Left lung (tissue), 10 donors: Measurements from ENCODE around the gene GATAD2A. TPM values are rescaled to one million over a fixed set of nuclear protein-coding genes. Genes with fewer than 3 reads are reported as not detected.

ENCODE experiments used
- ATAC-seq: fragments of 200-7000 bp; cut with Tn5 transposase; one replicate; pipeline ENCODE4 v1.9.1; 2020; ENCODE audit warnings: moderate library complexity
- DNase-seq, 4 donors: peaks; one replicate each; pipeline ENCODE4 v3.0.0-alpha.2; 2013 to 2020
- H3K27ac ChIP-seq, 2 donors: fragments of 200-600 bp; sonication (generic) in 1 of 2; one replicate each; pipeline versions ENCODE4 v1.5.0 to v1.8.0; 2020 to 2021
- H3K27me3 ChIP-seq, 2 donors: fragments of 200-600 bp; sonication (generic) in 1 of 2; one replicate each; pipeline versions ENCODE4 v1.5.0 to v1.8.0; 2020 to 2021
- H3K36me3 ChIP-seq, 2 donors: fragments of 200-600 bp; sonication (generic) in 1 of 2; one replicate each; pipeline versions ENCODE4 v1.5.0 to v1.8.0; 2020 to 2021
- H3K4me1 ChIP-seq, 2 donors: fragments of 200-600 bp; one replicate each; pipeline ENCODE4 v1.8.0; 2021
- H3K4me3 ChIP-seq, 2 donors: fragments of 200-600 bp; sonication (generic) in 1 of 2; one replicate each; pipeline versions ENCODE4 v1.5.0 to v1.8.0; 2020 to 2021; ENCODE audit warnings: mild to moderate bottlenecking in 1 of 2
- H3K9me3 ChIP-seq, 2 donors: fragments of 200-600 bp; sonication (generic) in 1 of 2; one replicate each; pipeline versions ENCODE4 v1.5.0 to v1.8.0; 2020 to 2021
- intact Hi-C, 2 donors: fragments of 100-400 bp; cut with DNase I; formaldehyde crosslinking; loops; one replicate each; pipeline versions ENCODE4 v1.11.2 to v1.14.2; 2022
- polyA plus RNA-seq, 6 donors: library from polyadenylated mRNA; unstranded; fragments of 120-200 nt; gene quantifications; one replicate each; pipeline ENCODE4 v1.2.1, GENCODE V29; 2013; ENCODE audit not compliant: insufficient read length in 6 of 6
- total RNA-seq, 2 donors: library from RNA; stranded (reverse); fragmentation: NEBNext Ultra II Directional; extraction: Animal tissue kit (Norgen Biotek cat#: 25700); gene quantifications; one replicate each; pipeline ENCODE4 v1.2.1, GENCODE V29; 2021
- TF ChIP-seq, protein P1 (sequence below), 2 donors: fragments of 200-600 bp; sonication (generic) in 1 of 2; IDR thresholded peaks; one replicate each; pipeline versions ENCODE4 v1.5.0 to v1.8.0; 2021; ENCODE audit warnings: antibody characterized with exemption in 2 of 2
- donor health status: DM: no; HTN: yes; CAD: no.
- donor health status: DM: no; HTN: no; CAD: no.

The GATAD2A gene
- total and polyA plus RNA-seq, 8 donors = 39.3 to 97.3 (median 49.0) TPM

DNA sequence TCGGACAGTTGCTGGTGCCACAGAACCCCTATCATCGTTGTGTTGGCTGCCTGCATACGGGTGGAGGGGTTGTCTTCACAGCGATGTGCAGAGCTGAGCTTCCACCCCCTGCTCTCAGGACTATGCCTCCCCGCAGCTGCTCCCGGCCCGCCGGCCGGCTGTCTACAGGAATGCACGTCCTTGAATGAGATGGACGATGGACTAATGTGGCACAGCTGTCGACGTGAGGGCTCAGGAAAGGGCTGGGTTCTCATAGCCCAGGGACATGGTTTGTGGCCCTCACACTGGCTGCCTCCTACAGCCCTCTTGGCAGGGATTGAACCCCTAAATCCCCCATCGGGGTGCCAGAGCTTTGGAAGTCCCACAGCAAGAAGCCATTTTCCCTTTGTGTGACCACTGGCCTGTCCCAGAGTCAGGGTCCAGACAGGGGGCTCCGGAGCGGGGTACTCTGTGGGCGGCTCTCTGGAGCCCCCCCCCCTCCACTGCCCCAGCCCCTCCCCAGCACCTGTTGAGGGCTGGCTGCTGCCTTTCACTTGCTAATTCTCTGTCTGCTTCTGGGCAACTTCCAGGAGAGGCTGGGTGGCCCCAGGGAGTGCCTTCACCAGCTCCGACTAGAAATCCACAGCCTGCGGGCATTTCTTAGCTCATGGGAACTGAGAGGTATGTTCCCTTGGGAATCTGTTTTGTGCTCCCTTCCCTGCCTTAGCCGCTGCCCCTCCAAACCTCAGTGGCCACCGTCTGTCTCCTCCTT lies 69.7 kb downstream of the GATAD2A start:
- Histone ChIP-seq H3K27ac (peak overlapping the region in 1 of 2 donors; percentile 60), H3K36me3 (peaks cover 0 to 26% of the 10 kb centered on the region in 2 donors), H3K9me3 (no peaks in the 10 kb centered on the region), H3K27me3 (no peaks in the 10 kb centered on the region), H3K4me1 (peaks cover 9 to 63% of the 10 kb centered on the region in 2 donors), H3K4me3 (no peak overlapping the region)
- intact Hi-C loops = no loop called here
- peak in 1 of 4 donors; percentile 63 for DNase-seq
- TF ChIP-seq, protein P1, sequence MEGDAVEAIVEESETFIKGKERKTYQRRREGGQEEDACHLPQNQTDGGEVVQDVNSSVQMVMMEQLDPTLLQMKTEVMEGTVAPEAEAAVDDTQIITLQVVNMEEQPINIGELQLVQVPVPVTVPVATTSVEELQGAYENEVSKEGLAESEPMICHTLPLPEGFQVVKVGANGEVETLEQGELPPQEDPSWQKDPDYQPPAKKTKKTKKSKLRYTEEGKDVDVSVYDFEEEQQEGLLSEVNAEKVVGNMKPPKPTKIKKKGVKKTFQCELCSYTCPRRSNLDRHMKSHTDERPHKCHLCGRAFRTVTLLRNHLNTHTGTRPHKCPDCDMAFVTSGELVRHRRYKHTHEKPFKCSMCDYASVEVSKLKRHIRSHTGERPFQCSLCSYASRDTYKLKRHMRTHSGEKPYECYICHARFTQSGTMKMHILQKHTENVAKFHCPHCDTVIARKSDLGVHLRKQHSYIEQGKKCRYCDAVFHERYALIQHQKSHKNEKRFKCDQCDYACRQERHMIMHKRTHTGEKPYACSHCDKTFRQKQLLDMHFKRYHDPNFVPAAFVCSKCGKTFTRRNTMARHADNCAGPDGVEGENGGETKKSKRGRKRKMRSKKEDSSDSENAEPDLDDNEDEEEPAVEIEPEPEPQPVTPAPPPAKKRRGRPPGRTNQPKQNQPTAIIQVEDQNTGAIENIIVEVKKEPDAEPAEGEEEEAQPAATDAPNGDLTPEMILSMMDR (IDR thresholded peaks at IDR 0.05) = no peak
- ATAC-seq = no peak

DNA sequence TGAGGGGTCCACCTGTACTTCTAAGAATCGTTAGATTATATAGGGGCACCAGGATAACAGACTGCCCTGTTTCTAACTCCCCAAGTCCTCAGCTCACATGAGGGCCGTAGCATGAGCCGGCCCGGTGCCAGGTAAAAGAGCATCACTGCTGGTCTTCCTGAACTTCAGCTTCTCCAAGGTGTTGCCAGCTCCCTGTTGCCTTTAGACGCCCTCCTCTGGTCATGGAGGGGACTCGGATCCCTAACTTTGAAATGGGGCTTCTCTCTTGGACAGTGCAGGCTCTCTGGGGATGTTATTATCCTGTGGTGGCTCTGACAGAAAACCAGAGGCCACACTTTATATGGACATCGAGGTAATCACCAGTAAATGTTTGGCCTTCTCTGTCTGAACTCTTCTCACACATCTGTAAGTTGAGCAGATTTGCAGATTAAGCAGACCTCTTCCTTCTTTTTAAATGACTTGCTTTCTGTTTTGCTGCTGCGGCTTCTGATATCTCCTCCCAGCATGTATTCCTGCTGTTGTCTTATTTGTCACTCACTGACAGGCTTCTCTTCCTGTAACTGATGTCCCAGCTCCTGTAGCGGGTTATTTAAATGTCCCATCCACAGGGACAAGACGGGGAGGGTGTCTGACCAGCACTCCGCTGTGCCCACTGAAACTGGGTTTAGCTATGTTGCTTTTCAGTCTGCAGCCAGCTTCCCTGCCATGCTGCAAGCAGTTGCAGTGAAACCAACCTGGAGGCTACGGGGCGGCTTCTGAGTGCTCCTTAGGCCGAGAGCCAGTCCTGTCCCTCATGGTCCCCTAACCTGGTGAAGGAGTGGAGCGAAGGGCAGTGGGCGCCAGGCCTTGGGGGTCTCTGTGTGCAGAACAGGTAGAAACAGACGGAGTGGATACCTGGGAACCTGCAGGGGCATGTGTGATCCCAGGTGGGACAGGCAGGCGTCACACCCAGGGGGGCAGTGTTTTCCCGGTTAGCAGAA lies 70.7 kb downstream of the GATAD2A start:
- H3K27me3 ChIP-seq = no peaks in the 10 kb centered on the region
- H3K27ac ChIP-seq = peak overlapping the region in 1 of 2 donors; percentile 60
- TF ChIP-seq, protein P1 (IDR thresholded peaks at IDR 0.05) = no peak
- peaks cover 9 to 54% of the 10 kb centered on the region in 2 donors for H3K4me1 ChIP-seq
- intact Hi-C loops = no loop called here
- no peak overlapping the region for H3K4me3 ChIP-seq
- H3K36me3 ChIP-seq = peaks cover 0 to 35% of the 10 kb centered on the region in 2 donors
- ATAC-seq = no peak
- no peaks in the 10 kb centered on the region for H3K9me3 ChIP-seq
- DNase-seq = peak in 1 of 4 donors; percentile 62

DNA sequence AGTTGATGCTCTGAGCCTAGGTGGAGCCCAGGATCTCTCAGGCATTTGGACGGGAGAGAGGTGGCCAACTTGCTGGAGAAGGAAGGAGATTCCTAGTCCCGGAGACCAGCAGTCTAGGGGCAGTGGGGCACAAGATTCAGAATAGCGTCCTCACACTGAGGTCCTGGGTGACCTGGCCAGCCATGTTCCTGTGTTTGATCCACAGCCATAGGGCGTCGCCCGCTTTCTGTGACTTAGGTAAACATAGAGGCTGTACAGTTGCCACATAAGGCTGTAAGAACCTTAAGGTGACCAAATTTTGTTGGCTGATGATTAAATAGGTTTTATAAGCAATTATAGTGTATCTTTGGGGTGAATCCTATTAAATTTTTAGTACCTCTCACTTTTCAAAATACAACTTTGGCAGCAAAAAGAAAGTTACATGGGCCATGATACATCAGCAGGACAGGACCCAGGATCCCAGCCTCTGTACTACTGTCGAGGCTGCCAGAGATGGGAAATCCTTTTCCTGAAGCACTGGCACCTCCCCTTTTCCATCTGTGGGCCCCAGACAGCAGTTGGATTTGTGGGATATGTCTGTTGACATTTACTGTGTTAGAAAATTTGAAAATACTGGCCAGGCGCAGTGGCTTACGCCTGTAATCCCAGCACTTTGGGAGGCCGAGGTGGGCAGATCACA lies 72.4 kb downstream of the GATAD2A start:
- Histone ChIP-seq H3K27ac (peak overlapping the region in 1 of 2 donors; percentile 7), H3K9me3 (no peaks in the 10 kb centered on the region), H3K4me1 (peaks cover 9 to 43% of the 10 kb centered on the region in 2 donors), H3K27me3 (no peaks in the 10 kb centered on the region), H3K4me3 (no peak overlapping the region), H3K36me3 (peaks cover 0 to 38% of the 10 kb centered on the region in 2 donors)
- peak; percentile 88 for ATAC-seq
- peak in 1 of 4 donors; percentile 56 for DNase-seq
- intact Hi-C loops = no loop called here
- TF ChIP-seq, protein P1 (IDR thresholded peaks at IDR 0.05) = no peak

DNA sequence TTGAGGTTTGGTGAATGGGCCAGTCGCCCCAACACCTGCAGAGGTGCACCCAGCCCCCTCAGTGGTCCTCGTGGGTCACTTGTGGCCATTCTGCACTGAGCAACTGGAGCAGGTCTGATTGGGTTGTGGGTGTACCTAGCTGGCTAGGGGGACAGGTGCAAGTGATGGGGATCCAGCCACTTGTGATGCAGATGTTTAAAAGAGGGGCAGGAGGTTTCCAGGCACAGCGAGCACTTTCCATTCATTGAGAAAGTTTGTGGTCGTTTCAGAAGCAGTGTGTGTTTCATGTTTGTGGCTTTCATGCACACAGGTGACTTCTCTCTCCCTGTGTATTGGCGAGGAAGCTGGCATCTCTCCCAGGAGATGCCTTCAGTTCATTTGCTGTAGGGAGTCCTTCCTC lies 75.2 kb downstream of the GATAD2A start:
- Histone ChIP-seq H3K27me3 (no peaks in the 10 kb centered on the region), H3K36me3 (peaks cover 0 to 31% of the 10 kb centered on the region in 2 donors), H3K27ac (no peak overlapping the region), H3K4me1 (peaks cover 9 to 37% of the 10 kb centered on the region in 2 donors), H3K9me3 (no peaks in the 10 kb centered on the region), H3K4me3 (no peak overlapping the region)
- ATAC-seq = no peak
- intact Hi-C loops = no loop called here
- TF ChIP-seq, protein P1 (IDR thresholded peaks at IDR 0.05) = no peak
- DNase-seq = no peak
